Retinal pigment epithelial cell (primary cell): ENCODE measurements around the gene HIP1.
"Not testable (repeated sequence)": the region's sequence is repeated elsewhere in the genome, so short reads cannot be mapped to it uniquely, and the experiment has no call there.

Experiments used
- DNase-seq: peaks from one replicate; pipeline ENCODE4 v3.0.0-alpha.2; 2010; ENCODE audit warnings: low read depth
- H3K4me3 ChIP-seq: 2 replicates; pipeline ENCODE4 v1.5.1; 2011; ENCODE audit warnings: mild to moderate bottlenecking, low read length, control low read depth, moderate library complexity
- CTCF ChIP-seq: conservative IDR thresholded peaks from 2 replicates; pipeline ENCODE4 v1.5.1; 2011; ENCODE audit warnings: low read depth, low read length, control low read depth, inconsistent platforms

The HIP1 gene

DNA sequence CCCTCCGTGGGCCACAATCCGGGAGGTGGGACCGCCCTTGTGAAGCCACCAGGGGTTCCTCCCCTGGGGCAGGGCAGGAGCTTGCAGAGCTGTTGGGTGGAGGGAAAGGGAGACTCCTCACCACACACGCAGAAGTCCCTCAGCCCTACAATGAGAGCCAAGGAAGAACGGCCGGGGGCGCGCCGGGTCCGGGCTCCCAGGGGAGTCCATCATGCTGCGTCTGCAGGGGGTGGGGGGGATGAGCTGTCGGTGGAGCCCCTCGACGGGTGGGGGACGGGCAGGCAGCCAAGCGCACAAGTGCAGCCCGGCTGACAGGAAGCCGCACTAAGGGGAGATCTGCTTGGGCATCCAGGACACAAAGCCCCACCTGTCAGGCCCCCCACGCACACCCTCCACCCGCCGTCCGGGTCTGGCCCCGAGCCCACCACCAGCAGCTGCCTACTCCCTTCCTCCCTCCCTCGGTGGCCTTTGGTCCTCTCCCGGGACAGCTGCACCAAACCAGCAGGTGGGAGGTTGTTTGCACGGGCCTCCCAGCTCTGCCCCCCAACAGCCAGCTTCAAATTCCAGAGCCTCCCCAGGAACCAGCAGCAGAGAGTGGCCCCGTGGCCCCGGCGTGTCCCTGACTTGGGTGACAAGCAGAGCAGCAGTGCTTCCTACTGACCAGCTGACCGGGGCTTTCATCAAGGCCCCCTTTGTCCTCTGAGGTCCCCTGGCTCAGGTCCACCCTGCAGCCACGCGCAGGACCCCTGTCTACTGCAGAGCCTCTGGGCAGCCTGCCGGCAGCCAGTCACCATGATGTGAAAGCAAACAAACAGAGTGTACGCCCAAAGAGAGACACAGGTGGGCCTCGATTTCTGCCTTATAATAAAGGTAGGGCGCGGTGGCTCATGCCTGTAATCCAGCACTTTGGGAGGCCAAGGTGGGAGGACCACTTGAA, 50.3 kb downstream of the HIP1 start:
- no peak for DNase-seq
- no peak for TF ChIP-seq CTCF
- H3K4me3 ChIP-seq = no peak overlapping the region

GRCh38 chr7:75687246-75688088, 51.3 kb downstream of the HIP1 start:
- no peak overlapping the region for H3K4me3 ChIP-seq
- no peak for TF ChIP-seq CTCF
- DNase-seq = no peak

DNA sequence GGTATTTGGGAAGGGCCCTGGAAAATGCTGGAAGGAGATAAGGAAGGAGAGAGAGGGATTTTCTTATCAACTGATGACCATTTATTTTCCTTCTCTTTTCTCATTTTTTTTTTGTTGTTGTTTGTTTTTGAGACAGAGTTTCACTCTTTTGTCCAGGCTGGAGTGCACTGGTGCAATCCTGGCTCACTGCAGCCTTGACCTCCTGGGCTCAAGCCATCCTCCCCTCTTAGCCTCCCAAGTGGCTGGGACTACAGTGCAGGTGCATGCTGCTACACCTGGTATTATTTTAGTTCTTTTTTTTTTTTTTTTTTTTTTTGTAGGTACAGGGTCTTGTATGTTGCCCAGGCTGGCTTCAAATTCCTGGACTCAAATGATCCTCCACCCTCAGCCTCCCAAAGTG, 52.2 kb downstream of the HIP1 start:
- no peak for DNase-seq
- TF ChIP-seq CTCF = no peak

GRCh38 chr7:75682052-75682451, 56.7 kb downstream of the HIP1 start:
- not testable (repeated sequence) for DNase-seq

More for the DNA sequence above, 52.2 kb downstream of the HIP1 start:
- no peak overlapping the region for H3K4me3 ChIP-seq

DNA sequence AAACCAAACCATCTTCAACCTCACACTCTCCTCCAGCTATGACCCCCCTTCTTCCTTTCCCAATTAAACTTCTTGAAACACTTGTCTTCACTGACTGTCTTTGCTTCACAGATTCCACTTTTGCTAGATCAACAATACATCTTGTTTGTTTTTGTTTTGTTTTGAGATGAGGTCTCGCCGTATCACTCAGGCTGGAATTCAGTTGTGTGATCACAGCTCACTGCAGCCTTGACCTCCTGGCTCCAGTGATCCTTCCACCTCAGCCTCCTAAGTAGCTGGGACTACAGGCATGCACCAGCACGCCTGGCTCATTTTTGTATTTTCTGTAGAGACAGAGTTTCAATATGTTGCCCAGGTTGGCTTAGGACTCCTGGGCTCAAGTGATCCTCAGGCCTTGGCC, 59.7 kb downstream of the HIP1 start:
- no peak for TF ChIP-seq CTCF
- no peak for DNase-seq

More at GRCh38 chr7:75682052-75682451, 56.7 kb downstream of the HIP1 start:
- not testable (repeated sequence) for H3K4me3 ChIP-seq

DNA sequence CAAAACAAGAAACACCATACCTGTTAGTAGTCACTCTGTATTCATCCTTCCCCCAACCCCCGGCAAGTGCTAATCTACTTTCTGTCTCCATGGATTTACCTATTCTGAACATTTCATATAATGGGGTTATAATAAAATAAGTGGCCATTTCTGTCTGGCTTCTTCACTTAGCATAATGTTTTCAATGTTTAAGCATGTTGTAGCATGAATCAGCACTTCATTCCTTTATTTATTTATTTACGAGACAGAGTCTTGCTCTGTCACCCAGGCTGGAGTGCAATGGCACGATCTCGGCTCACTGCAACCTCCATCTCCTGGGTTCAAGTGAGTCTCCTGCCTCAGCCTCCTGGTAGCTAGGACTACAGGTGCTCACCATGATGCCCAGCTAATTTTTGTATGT, 69.2 kb downstream of the HIP1 start:
- H3K4me3 ChIP-seq = no peak overlapping the region
- no peak for DNase-seq
- TF ChIP-seq CTCF = no peak

More for the DNA sequence above, 59.7 kb downstream of the HIP1 start:
- H3K4me3 ChIP-seq = no peak overlapping the region

- H3K4me3 ChIP-seq = no peak overlapping the region
- TF ChIP-seq CTCF = no peak
- no peak for DNase-seq
Measured at GRCh38 chr7:75667938-75668337, 70.8 kb downstream of the HIP1 start.
